Tibial nerve (tissue), 4 donors: ENCODE data around the gene ZCWPW1.

Source experiments
- CTCF ChIP-seq, 5 experiments: fragments of 200-600 bp in 3 of 5; fragments of 450-650 bp in 2 of 5; sonication (generic) in 3 of 5; IDR thresholded peaks; one replicate each; pipeline ENCODE4 v1.5.1; 2016 to 2019; ENCODE audit warnings: antibody characterized with exemption in 5 of 5, mild to moderate bottlenecking in 3 of 5, moderate library complexity in 2 of 5
- EP300 ChIP-seq, 2 donors: sonication (generic); formaldehyde crosslinking; IDR thresholded peaks; one replicate each; pipeline ENCODE4 v1.6.1; 2017; ENCODE audit warnings: antibody characterized with exemption in 2 of 2, mild to moderate bottlenecking in 1 of 2
- POLR2A ChIP-seq, 2 donors: fragments of 450-650 bp; IDR thresholded peaks; one replicate each; pipeline ENCODE4 v1.6.1; 2017; ENCODE audit warnings: antibody characterized with exemption in 2 of 2, mild to moderate bottlenecking in 2 of 2, moderate library complexity in 2 of 2

- TF ChIP-seq CTCF (IDR thresholded peaks at IDR 0.05) (no peak), POLR2A (IDR thresholded peaks at IDR 0.05) (no peak), EP300 (IDR thresholded peaks at IDR 0.05) (no peak)
Measured at GRCh38 chr7:100464791-100465190, 36.3 kb upstream of the ZCWPW1 start.
